ENCODE data around the gene IRX1.

IRX1 gene

DNA sequence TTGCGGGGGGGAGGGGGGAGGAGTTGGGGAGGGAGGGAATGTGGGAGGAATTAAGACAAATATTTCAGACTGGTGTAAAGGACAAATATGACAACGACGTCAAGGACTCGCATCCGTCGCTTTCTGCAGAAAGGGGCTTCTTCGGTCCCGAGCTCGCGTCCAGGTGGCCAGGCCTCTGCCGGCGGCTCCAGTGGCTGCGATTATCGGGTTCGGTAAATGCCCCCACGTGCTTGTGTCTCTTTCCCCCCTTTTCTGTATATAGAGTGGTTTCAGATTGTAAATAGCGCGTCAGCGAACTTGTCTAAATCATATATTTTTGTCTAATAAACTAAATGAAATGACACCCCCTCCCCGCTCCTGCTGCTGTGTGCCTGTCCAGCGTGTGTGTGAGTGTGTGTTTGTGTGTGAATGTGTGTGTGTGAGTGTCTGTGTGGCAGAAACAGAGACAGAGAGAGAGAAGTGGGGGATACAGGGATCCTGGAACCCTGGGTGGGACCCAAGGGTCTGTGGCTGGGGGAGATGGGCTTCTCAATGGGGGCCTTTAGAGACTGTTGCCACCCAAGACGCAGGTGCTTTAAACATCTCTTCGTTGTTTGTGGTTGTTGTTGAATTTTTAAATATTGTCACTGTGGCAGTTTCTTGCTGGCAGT lies 5.6 kb downstream of the IRX1 start:
- DNase-seq: no peak

DNA sequence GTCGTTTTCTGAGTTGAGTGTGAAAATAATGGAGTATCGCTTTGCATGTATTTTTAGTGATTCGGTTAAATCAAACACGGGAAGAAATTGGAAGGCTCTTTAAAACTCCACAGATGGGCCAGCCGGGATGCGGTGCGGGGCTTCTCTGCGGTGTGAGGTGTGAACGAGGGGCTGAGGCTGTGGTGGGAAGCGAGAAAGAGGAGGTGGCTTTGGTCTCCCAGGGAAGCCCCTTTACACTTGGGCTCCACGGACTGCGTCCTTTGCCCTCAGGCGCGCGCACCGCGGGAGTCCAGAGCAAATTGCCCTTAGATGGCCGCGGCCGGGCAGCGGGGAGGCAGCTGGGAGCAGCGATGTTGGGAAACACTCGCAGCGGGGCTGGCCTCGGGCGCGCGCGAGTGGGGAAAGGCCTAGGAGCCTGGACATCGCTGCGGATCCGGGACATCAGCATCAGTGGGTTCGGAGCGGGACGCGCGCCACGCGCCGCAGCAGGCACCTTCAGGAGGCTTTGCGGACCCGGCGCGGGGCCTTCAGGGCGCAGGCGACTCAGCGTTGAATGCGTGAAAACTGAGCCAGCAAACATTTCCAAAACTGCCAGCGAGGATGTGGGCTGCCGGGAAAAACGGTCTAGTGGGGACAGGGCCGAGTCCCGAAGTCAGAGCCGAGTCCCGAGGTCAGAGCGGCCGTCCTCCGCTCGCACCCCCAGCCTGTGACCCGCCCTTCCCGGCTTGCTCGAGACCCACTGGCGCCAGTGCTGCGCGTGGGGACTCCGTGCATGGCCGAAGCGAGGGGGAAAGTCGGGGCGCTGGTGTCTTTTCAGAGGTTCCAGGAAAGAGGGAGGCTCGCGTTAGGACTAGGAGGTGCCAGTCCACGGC lies 6.5 kb downstream of the IRX1 start:
- no peak for DNase-seq

- no peak for DNase-seq
Observed at GRCh38 chr5:3602785-3603502, 7.3 kb downstream of the IRX1 start.

DNA sequence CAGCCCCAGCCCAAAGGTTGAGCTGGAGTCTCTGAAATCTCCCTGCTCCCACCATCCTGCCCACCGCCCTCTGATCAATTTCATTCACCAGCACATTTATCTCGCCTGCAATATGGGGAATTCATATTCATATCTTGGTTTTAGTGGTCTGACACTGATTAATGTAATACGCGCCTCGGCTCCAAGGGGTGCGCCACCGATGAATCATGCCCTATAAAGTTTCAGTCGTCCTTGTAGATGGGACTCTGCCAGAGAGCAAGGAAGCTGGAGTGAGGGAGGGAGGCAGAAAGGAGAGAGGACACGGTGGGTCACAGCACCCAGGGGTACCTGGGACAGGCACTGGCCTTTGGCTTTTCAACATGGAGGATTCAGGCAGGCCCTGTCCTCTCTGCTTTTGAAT lies 8.9 kb downstream of the IRX1 start:
- no peak for DNase-seq

GRCh38 chr5:3605298-3606010 lies 9.8 kb downstream of the IRX1 start:
- no peak for DNase-seq

DNA sequence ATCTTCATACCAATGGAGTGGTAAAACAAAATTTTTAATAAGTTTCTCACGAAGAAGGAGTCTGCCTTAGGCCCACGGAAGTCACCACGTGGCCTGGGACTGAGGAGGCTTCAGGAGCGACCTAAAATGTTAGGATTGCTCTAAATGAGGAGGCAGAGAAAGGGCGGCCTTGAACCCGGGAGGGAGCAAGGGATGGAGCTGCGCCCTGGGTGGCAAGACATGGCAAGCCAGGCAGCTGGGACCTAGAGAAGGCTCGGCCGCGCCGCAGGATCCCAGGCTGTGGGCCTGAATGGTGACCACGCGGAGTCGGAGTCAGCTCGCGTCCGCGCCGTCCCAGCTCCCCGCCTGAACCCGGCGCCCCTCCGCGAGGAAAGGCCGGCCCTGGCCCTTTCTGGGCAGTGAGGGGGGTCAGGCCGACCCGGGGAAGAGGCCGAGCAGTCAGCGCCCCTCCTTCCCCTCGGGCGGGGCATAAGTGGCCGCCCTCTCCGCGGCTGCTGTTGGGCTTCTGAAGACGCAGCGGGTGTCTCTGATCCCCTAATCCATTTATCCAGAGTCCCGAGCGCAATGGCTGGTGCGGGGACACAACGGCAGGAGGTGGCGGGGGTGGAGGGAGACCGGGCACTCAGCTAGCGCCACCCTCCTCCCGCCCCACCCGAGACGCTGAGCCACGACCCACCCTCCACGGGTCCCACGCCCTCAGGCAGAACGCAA lies 10.6 kb downstream of the IRX1 start:
- DNase-seq: no peak

DNA sequence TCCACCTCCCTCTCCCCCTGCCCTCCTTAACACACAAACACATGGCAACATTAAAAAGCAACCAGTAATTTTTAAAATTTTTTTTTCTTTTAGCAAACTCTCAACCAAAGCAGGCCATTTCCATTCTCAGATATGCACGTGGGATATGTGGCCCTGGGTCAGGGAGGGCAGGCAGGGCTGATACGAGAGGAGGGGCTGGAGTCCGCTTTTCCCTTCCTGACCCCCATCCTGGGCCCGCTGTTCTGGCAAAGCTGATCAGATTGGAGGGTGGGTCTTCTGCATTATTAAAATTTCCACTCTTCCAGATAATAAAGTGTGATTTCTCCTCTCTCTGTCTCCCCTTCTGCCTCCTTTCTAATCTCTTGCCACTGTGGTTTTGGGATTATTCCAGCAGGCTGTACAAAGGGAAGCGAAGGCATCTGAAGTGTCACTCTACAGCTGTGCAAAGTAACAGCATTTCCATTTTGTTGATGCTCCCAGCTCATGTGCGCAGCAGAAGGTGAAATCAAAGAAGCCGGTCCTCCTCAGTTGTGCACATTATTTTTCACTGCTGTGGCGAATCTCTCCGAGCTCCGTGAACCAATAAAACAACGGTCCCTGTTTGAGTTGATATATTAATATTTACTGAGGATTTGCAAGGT lies 12.0 kb downstream of the IRX1 start:
- DNase-seq: no peak

GRCh38 chr5:3609120-3609681 lies 13.6 kb downstream of the IRX1 start:
- no peak for DNase-seq

GRCh38 chr5:3612591-3613042 lies 17.0 kb downstream of the IRX1 start:
- no peak for DNase-seq

GRCh38 chr5:3613726-3614125 lies 18.1 kb downstream of the IRX1 start:
- no peak for DNase-seq

- no peak for DNase-seq
Observed at GRCh38 chr5:3615217-3615616, 19.6 kb downstream of the IRX1 start.

DNA sequence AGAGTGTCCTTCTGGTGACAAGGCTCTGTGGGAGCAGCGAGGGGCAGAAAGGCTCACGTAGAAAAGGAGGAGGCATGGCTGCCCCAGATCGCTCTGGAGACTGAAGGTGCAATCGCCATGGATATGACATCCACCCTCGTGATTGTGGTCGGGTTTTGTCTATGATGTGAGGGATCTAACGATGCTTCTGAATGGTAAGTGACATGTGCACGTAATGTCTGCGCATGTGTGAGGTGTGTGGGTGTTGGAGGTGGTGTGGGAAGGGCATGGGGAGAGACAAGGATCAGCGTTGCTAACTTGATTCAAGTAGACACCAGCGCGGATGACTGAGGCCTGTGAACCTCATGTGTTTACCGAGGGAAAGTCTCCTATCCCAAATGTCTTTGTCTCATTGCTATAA lies 20.2 kb downstream of the IRX1 start:
- DNase-seq: no peak

- no peak for DNase-seq
Observed at GRCh38 chr5:3619579-3619978, 23.9 kb downstream of the IRX1 start.

DNA sequence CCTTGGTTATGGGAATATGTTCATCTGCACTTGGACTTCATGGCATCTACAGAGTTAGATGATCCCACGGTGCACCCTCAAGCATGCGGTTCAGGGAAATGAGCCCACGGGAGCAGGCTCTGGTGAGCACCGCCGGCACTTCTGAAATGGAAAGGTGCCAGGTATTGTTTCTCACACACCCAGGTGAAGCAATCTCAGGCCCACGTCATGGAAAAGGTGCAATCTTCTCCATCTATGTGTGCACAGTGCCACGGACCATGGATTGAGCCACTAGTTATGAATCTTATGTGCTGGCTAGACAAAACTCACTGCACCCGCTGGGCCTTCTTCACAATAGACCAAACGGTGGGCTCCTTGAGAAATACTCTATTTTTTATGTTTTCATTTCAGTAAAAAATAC lies 27.3 kb downstream of the IRX1 start:
- DNase-seq: no peak

DNA sequence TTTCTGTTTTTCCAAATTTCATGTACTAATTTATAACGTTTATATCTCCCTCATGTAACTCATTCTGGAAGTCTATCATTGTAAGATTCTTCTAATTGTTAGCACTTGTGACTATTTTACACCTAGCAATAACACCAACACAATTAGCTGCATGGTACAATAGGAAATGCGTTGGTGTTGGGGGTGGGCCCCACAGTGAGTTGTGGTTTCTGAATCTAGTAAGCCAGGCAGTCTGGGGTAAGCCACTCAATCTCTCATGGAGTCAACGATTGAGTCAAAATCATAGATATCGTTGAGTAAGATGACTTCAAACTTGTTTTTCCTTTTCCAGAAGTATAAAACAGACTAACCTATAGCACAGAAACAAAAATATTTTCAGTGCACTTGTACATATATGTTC lies 30.0 kb downstream of the IRX1 start:
- DNase-seq: no peak

DNA sequence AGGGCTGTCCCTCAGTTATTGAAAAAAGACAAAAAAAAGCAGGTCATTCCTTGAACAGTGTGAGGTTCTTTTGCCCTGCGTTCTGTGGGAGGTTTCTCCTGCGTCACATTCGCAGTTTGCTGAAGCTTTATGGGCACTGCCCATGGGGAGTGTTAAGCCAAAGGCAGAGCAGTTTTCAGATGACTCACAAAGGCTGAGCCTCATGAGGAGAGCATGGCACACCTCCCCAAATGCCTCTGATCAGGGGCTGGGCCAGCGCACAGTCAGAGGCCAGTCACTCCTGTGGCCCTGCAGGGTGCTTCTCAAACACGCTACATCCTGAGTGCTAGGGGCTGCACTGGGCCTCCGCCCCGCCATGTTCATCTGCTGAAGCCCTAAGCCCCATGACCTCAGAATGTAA lies 38.4 kb downstream of the IRX1 start:
- no peak for DNase-seq

- DNase-seq: no peak
Observed at GRCh38 chr5:3639175-3639574, 43.5 kb downstream of the IRX1 start.

DNA sequence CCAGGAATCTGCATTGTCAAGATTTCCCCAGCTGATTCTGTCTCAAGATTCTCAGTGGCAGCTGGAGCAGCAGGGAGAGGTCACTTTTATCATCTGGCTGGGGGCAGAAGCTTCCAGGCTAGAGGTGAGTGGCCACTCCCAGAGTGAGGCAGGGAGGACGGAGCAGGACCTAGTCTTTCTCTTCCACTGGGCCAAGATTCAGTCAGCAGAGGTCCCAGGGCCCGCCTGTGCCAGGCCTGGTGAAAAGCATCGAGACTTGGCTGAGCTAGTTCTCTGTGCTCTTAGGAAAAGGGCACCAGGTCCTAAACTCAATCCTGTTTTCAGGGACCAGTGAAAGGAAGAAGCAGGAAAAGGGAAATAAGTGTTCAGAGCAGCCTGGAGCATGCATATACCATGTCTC lies 46.6 kb downstream of the IRX1 start:
- no peak for DNase-seq

DNA sequence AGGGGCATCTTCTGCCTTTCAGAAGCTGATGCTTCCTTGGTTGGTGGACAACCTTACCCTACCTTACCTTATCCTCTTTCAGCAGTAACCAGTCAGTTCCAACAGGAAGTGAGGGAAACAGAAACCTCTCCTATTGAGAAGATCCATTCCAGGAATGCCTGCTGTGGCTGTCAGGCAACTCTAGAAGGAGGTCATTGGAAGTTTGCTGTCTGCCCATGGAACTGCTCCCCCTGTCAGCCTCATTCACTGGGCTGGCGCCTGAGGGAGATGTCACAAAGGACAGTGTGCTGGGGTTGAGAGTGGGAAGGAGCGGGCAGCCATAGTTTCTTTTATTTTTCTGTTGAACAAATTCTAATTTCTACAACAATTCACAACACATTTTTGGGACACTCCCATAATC lies 54.7 kb downstream of the IRX1 start:
- no peak for DNase-seq

DNA sequence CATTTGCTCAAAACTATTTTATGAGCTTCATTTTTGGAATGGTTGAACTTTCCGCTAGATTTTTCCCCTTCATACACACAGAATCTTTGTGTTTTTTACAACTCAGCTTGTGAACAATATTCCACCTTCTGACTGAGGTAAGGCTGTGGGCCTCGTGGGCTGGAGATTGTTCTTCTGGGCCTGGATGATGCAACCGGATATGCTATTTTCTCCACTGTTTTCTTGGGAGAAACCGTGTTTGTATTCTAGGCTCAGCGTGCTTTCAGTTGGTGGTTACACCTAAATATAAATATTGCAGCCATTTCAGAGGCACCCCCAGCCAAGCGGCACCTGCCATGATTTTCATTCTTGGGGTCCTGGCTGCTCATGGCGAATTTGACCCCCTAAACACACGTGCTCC lies 55.2 kb downstream of the IRX1 start:
- DNase-seq: no peak

Data from DMS53 (cell line).